Osteoblast (primary cell): Measurements from ENCODE around the gene PCCA. TPM values are rescaled to one million over a fixed set of nuclear protein-coding genes. Genes with fewer than 3 reads are reported as not detected.

ENCODE experiments used
- DNase-seq: peaks from one replicate; pipeline ENCODE4 v3.0.0; 2011; ENCODE audit warnings: low spot score, mixed read lengths; ENCODE audit not compliant: insufficient read length; ENCODE audit errors: missing footprints
- H2AFZ ChIP-seq: 2 replicates; pipeline ENCODE4 v1.6.0; 2011; ENCODE audit warnings: mild to moderate bottlenecking, low read length
- H3K27ac ChIP-seq: 2 replicates; pipeline ENCODE4 v1.5.1; 2011; ENCODE audit warnings: mild to moderate bottlenecking, low read depth, low read length, moderate library complexity
- H3K27me3 ChIP-seq: 2 replicates; pipeline ENCODE4 v1.6.0; 2012; ENCODE audit warnings: mild to moderate bottlenecking, control low read depth, inconsistent platforms, low read length, moderate library complexity; ENCODE audit not compliant: insufficient read depth
- H3K36me3 ChIP-seq: 2 replicates; pipeline ENCODE4 v1.5.1; 2011; ENCODE audit warnings: mild to moderate bottlenecking, low read length, control low read depth, moderate library complexity; ENCODE audit not compliant: insufficient read depth
- H3K4me1 ChIP-seq: 2 replicates; pipeline ENCODE4 v1.5.1; 2011; ENCODE audit warnings: mild to moderate bottlenecking, low read length, control low read depth, moderate library complexity; ENCODE audit not compliant: insufficient read depth
- H3K4me2 ChIP-seq: 2 replicates; pipeline ENCODE4 v1.6.0; 2011; ENCODE audit warnings: mild to moderate bottlenecking, low read length; ENCODE audit not compliant: insufficient read depth
- H3K4me3 ChIP-seq: fragments of 200-600 bp; sonication (generic); 3 replicates; pipeline ENCODE4 v1.5.1; 2012; ENCODE audit warnings: mild to moderate bottlenecking, low read length, inconsistent platforms; ENCODE audit not compliant: insufficient read depth
- H3K79me2 ChIP-seq: 2 replicates; pipeline ENCODE4 v1.6.0; 2012; ENCODE audit warnings: mild to moderate bottlenecking, low read length, control low read depth, inconsistent platforms; ENCODE audit not compliant: insufficient read depth
- H3K9me3 ChIP-seq: 2 replicates; pipeline ENCODE4 v1.5.1; 2011; ENCODE audit warnings: low read depth, low read length, control low read depth
- H4K20me1 ChIP-seq: 2 replicates; pipeline ENCODE4 v1.6.0; 2012; ENCODE audit warnings: mild to moderate bottlenecking, low read length, control low read depth; ENCODE audit not compliant: insufficient read depth
- total RNA-seq: library from RNA; depleted of rRNA; stranded (reverse); fragments of >200 nt; gene quantifications from 2 replicates; pipeline ENCODE4 v1.2.3, GENCODE V29; 2012
- TF ChIP-seq, protein P1 (sequence below): IDR thresholded peaks from 2 replicates; pipeline ENCODE4 v1.5.1; 2011; ENCODE audit warnings: mild to moderate bottlenecking, low read depth, low read length, moderate library complexity; ENCODE audit errors: extremely low read depth

The PCCA gene
- total RNA-seq, 1 donor: 40.5 TPM

DNA sequence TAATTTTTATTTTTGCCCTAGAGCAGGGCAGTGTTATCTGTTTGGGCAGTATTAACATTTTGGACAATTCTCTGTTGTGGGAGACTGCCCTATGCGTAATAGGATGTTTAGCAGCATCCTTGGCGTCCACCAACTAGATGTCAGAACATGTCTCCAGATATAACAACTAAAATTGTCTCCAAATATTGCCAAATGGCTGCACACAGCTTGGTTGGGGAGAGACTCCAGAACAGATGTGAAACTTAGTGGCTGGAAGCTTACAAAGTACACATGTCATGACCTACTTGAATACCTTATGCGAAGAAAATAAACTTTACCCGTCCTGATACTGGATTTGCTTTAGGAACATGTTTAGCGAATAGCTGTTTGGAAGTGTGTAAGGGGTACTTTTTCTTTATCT lies 376.7 kb downstream of the PCCA start:
- TF ChIP-seq, protein P1, sequence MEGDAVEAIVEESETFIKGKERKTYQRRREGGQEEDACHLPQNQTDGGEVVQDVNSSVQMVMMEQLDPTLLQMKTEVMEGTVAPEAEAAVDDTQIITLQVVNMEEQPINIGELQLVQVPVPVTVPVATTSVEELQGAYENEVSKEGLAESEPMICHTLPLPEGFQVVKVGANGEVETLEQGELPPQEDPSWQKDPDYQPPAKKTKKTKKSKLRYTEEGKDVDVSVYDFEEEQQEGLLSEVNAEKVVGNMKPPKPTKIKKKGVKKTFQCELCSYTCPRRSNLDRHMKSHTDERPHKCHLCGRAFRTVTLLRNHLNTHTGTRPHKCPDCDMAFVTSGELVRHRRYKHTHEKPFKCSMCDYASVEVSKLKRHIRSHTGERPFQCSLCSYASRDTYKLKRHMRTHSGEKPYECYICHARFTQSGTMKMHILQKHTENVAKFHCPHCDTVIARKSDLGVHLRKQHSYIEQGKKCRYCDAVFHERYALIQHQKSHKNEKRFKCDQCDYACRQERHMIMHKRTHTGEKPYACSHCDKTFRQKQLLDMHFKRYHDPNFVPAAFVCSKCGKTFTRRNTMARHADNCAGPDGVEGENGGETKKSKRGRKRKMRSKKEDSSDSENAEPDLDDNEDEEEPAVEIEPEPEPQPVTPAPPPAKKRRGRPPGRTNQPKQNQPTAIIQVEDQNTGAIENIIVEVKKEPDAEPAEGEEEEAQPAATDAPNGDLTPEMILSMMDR: no peak
- Histone ChIP-seq H3K4me1 (no peaks in the 10 kb centered on the region), H3K4me2 (no peak overlapping the region), H3K9me3 (no peaks in the 10 kb centered on the region), H4K20me1 (no peaks in the 10 kb centered on the region), H3K27me3 (no peaks in the 10 kb centered on the region), H3K79me2 (no peaks in the 10 kb centered on the region), H3K36me3 (no peaks in the 10 kb centered on the region), H2AFZ (no peak overlapping the region), H3K4me3 (no peak overlapping the region), H3K27ac (no peak overlapping the region)
- DNase-seq: no peak

DNA sequence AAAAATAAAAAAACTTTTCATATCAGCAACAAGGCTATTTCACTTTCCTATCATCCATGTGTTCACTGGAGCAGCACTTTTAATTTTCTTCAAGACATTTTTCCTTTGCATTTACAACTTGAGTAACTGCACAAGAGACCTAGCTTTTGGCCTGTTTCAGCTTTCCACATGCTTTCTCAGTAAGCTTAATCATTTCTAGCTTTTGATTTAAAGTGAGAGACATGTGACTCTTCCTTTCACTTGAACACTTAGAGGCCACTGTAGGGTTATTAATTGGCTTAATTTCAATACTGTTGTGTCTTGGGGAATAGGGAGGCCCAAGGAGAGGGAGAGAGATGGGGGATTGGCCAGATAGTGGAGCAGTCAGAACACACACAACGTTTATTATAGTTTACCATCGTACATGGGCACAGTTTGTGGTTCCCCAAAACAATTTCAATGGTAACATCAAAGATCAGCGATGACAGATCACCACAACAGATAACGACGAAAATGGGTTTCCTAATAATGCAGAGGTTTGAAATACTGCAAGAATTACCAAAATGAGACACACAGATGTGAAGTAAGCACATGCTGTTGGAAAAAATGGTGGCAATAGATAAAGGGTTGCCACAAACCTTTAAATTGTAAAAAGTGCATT lies 382.1 kb downstream of the PCCA start:
- H3K4me3 ChIP-seq: no peak overlapping the region
- no peak overlapping the region for H3K4me2 ChIP-seq
- no peak overlapping the region for H2AFZ ChIP-seq
- H3K36me3 ChIP-seq: no peaks in the 10 kb centered on the region
- no peak for DNase-seq
- no peaks in the 10 kb centered on the region for H3K79me2 ChIP-seq
- H3K4me1 ChIP-seq: no peaks in the 10 kb centered on the region
- H3K27ac ChIP-seq: no peak overlapping the region
- H3K27me3 ChIP-seq: no peaks in the 10 kb centered on the region
- TF ChIP-seq, protein P1: no peak
- no peaks in the 10 kb centered on the region for H3K9me3 ChIP-seq
- no peaks in the 10 kb centered on the region for H4K20me1 ChIP-seq

DNA sequence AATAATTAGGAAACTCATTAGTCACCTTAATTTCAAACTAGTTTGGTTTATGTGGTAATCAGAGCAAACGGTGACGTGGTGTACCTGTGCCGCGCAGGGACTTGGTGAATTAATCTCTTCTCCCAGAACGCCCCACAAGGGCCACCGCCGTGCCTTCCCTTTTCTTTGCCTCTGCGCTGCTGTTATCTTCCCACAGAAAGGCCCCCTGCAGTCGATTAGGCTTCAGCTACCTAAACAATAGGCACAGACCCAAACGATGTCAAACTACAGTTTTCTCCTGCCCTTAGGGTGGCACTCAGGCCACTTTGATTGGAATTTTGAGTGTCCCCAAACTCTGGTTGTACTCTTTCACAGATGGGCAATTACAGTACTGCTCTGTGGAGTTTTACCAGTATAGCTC lies 384.2 kb downstream of the PCCA start:
- H3K4me1 ChIP-seq: no peaks in the 10 kb centered on the region
- no peaks in the 10 kb centered on the region for H3K9me3 ChIP-seq
- H2AFZ ChIP-seq: no peak overlapping the region

DNA sequence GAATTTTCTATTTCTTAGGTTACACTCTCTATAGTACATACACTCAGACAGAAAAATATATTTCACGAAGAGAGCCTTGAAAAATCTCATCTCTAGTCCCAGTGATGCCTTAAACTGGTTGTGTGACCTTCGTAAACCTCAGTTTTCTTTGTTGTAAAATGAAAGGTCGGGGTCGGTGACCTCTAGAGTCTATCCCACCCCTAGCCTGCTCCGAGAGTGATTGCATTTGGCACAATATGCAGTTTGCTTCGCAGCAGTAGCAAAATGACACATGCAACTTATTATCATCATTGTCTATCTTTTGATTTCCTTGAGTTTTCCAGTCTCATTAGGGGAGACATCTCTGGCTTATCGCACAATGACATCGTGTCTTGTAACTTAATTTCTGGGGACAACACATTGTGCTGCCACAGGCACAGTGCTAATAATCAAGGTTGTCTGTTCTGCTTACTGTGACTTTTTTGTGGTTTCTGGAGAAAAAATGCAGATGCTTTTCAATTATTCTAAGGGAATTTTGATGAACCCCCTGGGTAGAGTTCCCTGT lies 384.7 kb downstream of the PCCA start:
- TF ChIP-seq, protein P1: no peak
- no peaks in the 10 kb centered on the region for H4K20me1 ChIP-seq

More for the DNA sequence above, 384.2 kb downstream of the PCCA start:
- Histone ChIP-seq H4K20me1 (no peaks in the 10 kb centered on the region), H3K36me3 (no peaks in the 10 kb centered on the region), H3K27me3 (no peaks in the 10 kb centered on the region), H3K4me2 (no peak overlapping the region), H3K79me2 (no peaks in the 10 kb centered on the region), H3K27ac (no peak overlapping the region), H3K4me3 (no peak overlapping the region)
- no peak for DNase-seq
- TF ChIP-seq, protein P1: no peak

More for the DNA sequence above, 384.7 kb downstream of the PCCA start:
- H3K9me3 ChIP-seq: no peaks in the 10 kb centered on the region
- H3K4me1 ChIP-seq: no peaks in the 10 kb centered on the region
- no peak overlapping the region for H3K4me3 ChIP-seq
- H3K36me3 ChIP-seq: no peaks in the 10 kb centered on the region
- no peak overlapping the region for H2AFZ ChIP-seq
- no peak overlapping the region for H3K4me2 ChIP-seq
- DNase-seq: no peak
- H3K27me3 ChIP-seq: no peaks in the 10 kb centered on the region
- no peak overlapping the region for H3K27ac ChIP-seq
- no peaks in the 10 kb centered on the region for H3K79me2 ChIP-seq
